Osteocyte (in vitro differentiated cells): Measurements from ENCODE around the gene LYZL4. TPM values are rescaled to one million over a fixed set of nuclear protein-coding genes. Genes with fewer than 3 reads are reported as not detected.

Experiments used
- DNase-seq: peaks from one replicate; pipeline ENCODE4 v3.0.0; 2021; ENCODE audit warnings: mixed read lengths; ENCODE audit not compliant: unreplicated experiment; ENCODE audit errors: extremely low spot score
- H3K27ac Mint-ChIP-seq: one replicate; pipeline ENCODE4 v1.8.0; 2021; ENCODE audit warnings: mild to moderate bottlenecking, mixed read lengths; ENCODE audit not compliant: unreplicated experiment
- H3K27me3 Mint-ChIP-seq: one replicate; pipeline ENCODE4 v1.8.0; 2021; ENCODE audit warnings: mixed read lengths; ENCODE audit not compliant: unreplicated experiment
- H3K36me3 Mint-ChIP-seq: one replicate; pipeline ENCODE4 v1.8.0; 2021; ENCODE audit warnings: mixed read lengths; ENCODE audit not compliant: unreplicated experiment
- H3K4me1 Mint-ChIP-seq: one replicate; pipeline ENCODE4 v1.8.0; 2021; ENCODE audit warnings: mixed read lengths; ENCODE audit not compliant: unreplicated experiment
- H3K4me3 Mint-ChIP-seq: one replicate; pipeline ENCODE4 v1.8.0; 2021; ENCODE audit warnings: mild to moderate bottlenecking, moderate library complexity, mixed read lengths; ENCODE audit not compliant: unreplicated experiment
- H3K9me3 Mint-ChIP-seq: one replicate; pipeline ENCODE4 v1.8.0; 2021; ENCODE audit warnings: mixed read lengths; ENCODE audit not compliant: unreplicated experiment
- total RNA-seq: library from RNA; stranded (reverse); gene quantifications from 2 replicates; pipeline ENCODE4 v1.2.1, GENCODE V29; 2021
- TF ChIP-seq, protein P1 (sequence below): fragments of 200-600 bp; sonication (generic); IDR thresholded peaks from 2 replicates; pipeline ENCODE4 v1.5.0; 2021; ENCODE audit warnings: antibody characterized with exemption, mild to moderate bottlenecking, moderate library complexity

The LYZL4 gene
- total RNA-seq, 1 donor from 2014 or later: not detected

GRCh38 chr3:42438193-42438592 is 27.8 kb upstream of the LYZL4 start:
- Mint-ChIP-seq H3K9me3 (no peaks in the 10 kb centered on the region), H3K4me3 (no peak overlapping the region), H3K4me1 (no peaks in the 10 kb centered on the region), H3K27me3 (peaks cover 44% of the 10 kb centered on the region), H3K36me3 (no peaks in the 10 kb centered on the region), H3K27ac (no peak overlapping the region)
- DNase-seq: no peak
- TF ChIP-seq, protein P1, sequence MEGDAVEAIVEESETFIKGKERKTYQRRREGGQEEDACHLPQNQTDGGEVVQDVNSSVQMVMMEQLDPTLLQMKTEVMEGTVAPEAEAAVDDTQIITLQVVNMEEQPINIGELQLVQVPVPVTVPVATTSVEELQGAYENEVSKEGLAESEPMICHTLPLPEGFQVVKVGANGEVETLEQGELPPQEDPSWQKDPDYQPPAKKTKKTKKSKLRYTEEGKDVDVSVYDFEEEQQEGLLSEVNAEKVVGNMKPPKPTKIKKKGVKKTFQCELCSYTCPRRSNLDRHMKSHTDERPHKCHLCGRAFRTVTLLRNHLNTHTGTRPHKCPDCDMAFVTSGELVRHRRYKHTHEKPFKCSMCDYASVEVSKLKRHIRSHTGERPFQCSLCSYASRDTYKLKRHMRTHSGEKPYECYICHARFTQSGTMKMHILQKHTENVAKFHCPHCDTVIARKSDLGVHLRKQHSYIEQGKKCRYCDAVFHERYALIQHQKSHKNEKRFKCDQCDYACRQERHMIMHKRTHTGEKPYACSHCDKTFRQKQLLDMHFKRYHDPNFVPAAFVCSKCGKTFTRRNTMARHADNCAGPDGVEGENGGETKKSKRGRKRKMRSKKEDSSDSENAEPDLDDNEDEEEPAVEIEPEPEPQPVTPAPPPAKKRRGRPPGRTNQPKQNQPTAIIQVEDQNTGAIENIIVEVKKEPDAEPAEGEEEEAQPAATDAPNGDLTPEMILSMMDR: no peak

- H3K27ac Mint-ChIP-seq: no peak overlapping the region
- H3K36me3 Mint-ChIP-seq: no peaks in the 10 kb centered on the region
- H3K4me1 Mint-ChIP-seq: no peaks in the 10 kb centered on the region
- no peak overlapping the region for H3K4me3 Mint-ChIP-seq
- DNase-seq: no peak
- peaks cover 8% of the 10 kb centered on the region for H3K9me3 Mint-ChIP-seq
- TF ChIP-seq, protein P1: no peak
- peaks cover 20% of the 10 kb centered on the region for H3K27me3 Mint-ChIP-seq
Measured at GRCh38 chr3:42434777-42435380, 24.5 kb upstream of the LYZL4 start.

DNA sequence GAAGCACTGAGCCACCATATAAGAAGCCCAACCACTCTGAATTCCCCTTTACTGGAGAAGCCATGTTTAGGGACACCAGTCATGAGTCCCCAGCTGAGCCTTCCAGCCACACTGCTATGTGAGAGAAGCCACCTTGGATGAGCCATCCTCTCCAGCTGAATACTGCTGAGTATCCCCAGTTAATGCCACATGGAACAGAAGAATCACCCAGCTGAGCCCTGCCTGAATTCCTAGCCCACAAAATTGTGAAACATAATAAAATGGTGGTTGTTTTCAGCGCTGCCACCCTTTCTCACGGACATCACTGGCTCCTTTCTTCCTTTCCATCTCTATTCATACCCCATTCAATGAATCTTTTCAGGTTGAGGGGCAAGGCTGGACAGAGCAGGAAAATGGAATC is 22.1 kb upstream of the LYZL4 start:
- no peak overlapping the region for H3K27ac Mint-ChIP-seq
- H3K27me3 Mint-ChIP-seq: peaks cover 20% of the 10 kb centered on the region
- H3K9me3 Mint-ChIP-seq: peaks cover 8% of the 10 kb centered on the region
- H3K4me1 Mint-ChIP-seq: peaks cover 2% of the 10 kb centered on the region
- DNase-seq: no peak
- H3K36me3 Mint-ChIP-seq: no peaks in the 10 kb centered on the region
- no peak overlapping the region for H3K4me3 Mint-ChIP-seq
- TF ChIP-seq, protein P1: no peak

GRCh38 chr3:42430781-42431532 is 20.5 kb upstream of the LYZL4 start:
- Mint-ChIP-seq H3K4me1 (peaks cover 2% of the 10 kb centered on the region), H3K27ac (no peak overlapping the region), H3K36me3 (no peaks in the 10 kb centered on the region), H3K27me3 (peaks cover 19% of the 10 kb centered on the region), H3K4me3 (no peak overlapping the region), H3K9me3 (peaks cover 8% of the 10 kb centered on the region)
- DNase-seq: no peak
- TF ChIP-seq, protein P1: no peak

- H3K27me3 Mint-ChIP-seq: peaks cover 17% of the 10 kb centered on the region
- no peak for DNase-seq
- peaks cover 2% of the 10 kb centered on the region for H3K4me1 Mint-ChIP-seq
- H3K9me3 Mint-ChIP-seq: peaks cover 8% of the 10 kb centered on the region
- H3K36me3 Mint-ChIP-seq: no peaks in the 10 kb centered on the region
- H3K4me3 Mint-ChIP-seq: no peak overlapping the region
- H3K27ac Mint-ChIP-seq: no peak overlapping the region
- TF ChIP-seq, protein P1: no peak
Measured at GRCh38 chr3:42428830-42429229, 18.4 kb upstream of the LYZL4 start.
